ENCODE measurements around the gene LIN37. TPM values are rescaled to one million over a fixed set of nuclear protein-coding genes. Genes with fewer than 3 reads are reported as not detected.

The LIN37 gene
- total RNA-seq, 1 donor, result 13.8 TPM

DNA sequence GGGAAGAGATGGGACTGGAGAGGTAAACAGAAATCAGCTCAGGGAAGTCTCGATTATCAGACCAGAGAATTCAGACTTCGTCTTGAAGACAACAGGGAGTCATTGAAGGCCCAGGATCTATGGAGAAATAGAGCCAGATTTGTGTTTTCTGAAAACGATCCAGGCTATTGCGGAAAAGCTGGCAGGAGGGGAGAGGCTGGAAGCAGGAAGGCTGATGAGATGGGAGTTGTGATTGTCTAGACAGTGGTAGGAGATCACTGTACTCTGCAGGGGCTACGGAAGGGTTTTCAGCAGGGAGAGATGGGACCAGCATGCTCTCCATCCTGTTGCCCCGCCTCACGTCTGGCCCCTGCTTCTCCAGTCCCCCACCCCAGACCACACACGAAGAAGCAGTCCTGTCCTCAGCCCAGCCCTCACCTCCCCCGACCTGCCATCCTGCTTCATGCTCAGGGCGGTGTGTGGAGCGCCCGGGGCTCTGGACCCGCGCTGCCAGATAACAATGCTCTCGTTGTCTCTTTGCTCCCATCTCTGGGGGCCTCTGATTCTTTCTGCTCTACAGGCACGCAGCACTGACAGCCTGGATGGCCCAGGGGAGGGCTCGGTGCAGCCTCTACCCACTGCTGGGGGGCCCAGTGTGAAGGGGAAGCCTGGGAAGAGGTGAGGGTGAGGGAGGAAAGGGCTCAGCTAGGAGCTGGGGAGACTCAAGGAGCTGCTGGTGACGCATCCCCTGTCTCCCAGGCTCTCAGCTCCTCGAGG lies 28.9 kb downstream of the LIN37 start:
- no peak for DNase-seq (ENCODE audit: low read depth)
- no peak for TF ChIP-seq CTCF (IDR thresholded peaks at IDR 0.05; ENCODE audit: insufficient read depth, low read depth, low read length)
- no peak overlapping the region for H3K4me3 ChIP-seq (ENCODE audit: low read depth, low read length)

DNA sequence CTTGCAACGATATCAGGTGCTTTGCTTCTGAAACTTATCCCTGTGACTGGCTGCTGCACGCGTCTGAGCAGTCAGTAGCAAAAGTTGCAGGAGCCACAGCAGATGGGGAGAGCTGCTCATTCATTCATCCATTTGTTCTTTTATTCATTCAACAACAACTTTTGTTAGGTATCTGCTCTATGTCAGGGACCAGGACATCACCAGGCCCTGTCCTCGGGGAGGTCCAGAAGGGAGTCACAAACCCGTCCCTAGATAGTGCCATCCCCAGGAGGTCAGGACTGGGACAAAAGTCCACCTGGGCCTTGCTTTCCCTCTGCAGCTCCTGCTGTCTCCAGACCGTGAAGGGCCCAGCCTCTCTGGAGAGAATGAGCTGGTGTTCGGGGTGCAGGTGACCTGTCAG lies 29.6 kb downstream of the LIN37 start:
- no peak overlapping the region for H3K4me3 ChIP-seq (ENCODE audit: low read depth, low read length)
- no peak for TF ChIP-seq CTCF (IDR thresholded peaks at IDR 0.05; ENCODE audit: insufficient read depth, low read depth, low read length)
- no peak for DNase-seq (ENCODE audit: low read depth)

GRCh38 chr19:35779033-35779432 lies 30.7 kb downstream of the LIN37 start:
- H3K4me3 ChIP-seq (ENCODE audit: low read depth, low read length), result no peak overlapping the region
- no peak for TF ChIP-seq CTCF (IDR thresholded peaks at IDR 0.05; ENCODE audit: insufficient read depth, low read depth, low read length)
- no peak for DNase-seq (ENCODE audit: low read depth)

GRCh38 chr19:35780058-35780457 lies 31.7 kb downstream of the LIN37 start:
- no peak for TF ChIP-seq CTCF (IDR thresholded peaks at IDR 0.05; ENCODE audit: insufficient read depth, low read depth, low read length)
- no peak overlapping the region for H3K4me3 ChIP-seq (ENCODE audit: low read depth, low read length)
- no peak for DNase-seq (ENCODE audit: low read depth)

DNA sequence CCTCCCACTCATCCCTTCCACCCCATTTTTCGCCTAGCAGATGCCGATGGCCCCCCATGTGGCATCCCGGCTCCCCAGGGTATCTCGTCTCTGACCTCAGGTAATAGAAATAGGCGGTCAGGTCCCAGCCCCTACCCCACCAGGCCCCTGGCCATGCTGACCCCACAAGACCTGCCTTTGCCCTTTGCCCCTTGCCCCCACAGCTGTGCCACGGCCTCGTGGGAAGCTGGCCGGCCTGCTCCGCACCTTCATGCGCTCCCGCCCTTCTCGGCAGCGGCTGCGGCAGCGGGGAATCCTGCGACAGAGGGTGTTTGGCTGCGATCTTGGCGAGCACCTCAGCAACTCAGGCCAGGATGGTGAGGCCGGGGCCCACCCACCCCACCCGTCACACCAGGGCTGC lies 32.3 kb downstream of the LIN37 start:
- TF ChIP-seq CTCF (IDR thresholded peaks at IDR 0.05; ENCODE audit: insufficient read depth, low read depth, low read length), result no peak
- DNase-seq (ENCODE audit: low read depth), result no peak
- no peak overlapping the region for H3K4me3 ChIP-seq (ENCODE audit: low read depth, low read length)

DNA sequence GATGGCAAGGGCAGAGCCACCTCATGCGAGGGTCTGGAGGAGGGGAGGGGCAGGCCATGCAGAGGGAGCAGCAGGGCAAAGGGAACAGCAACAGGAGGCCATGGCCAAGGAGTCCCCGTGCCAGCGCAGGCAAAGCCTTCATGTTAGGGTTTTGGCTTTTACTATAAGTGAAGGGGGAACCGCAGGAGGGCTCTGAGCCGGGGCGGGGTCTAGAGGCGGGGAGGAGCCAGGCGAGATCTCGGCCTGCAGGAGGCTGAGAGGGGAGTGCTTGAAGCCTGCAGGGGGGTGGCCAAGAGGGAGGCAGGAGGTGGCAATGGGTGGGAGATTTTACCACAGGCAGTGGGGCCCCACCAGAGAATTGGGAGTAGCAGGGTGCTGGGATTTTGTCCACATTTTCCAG lies 33.3 kb downstream of the LIN37 start:
- DNase-seq (ENCODE audit: low read depth), result no peak
- no peak for TF ChIP-seq CTCF (IDR thresholded peaks at IDR 0.05; ENCODE audit: insufficient read depth, low read depth, low read length)
- H3K4me3 ChIP-seq (ENCODE audit: low read depth, low read length), result no peak overlapping the region

DNA sequence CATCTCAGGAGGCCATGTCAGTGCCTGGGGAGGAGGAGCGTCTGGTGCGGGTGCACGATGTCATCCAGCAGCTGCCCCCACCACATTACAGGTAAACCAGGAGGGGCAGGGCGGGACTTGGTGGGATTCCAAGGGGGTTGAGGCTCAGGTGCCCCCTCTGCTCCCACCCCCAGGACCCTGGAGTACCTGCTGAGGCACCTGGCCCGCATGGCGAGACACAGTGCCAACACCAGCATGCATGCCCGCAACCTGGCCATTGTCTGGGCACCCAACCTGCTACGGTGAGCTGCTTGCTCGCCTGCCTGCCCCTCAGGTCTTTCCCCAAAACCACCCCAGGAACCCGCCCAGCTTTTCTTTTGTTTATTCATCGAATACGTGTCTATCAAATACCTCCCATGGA lies 34.2 kb downstream of the LIN37 start:
- no peak overlapping the region for H3K4me3 ChIP-seq (ENCODE audit: low read depth, low read length)
- TF ChIP-seq CTCF (IDR thresholded peaks at IDR 0.05; ENCODE audit: insufficient read depth, low read depth, low read length), result no peak
- DNase-seq (ENCODE audit: low read depth), result no peak
